Measurements from ENCODE around the gene LRMDA.

LRMDA gene

GRCh38 chr10:75952093-75952492 lies 520.7 kb downstream of the LRMDA start:
- DNase-seq (ENCODE audit: low read depth in 2 of 2), result no peak

GRCh38 chr10:75954486-75954885 lies 523.1 kb downstream of the LRMDA start:
- no peak for DNase-seq (ENCODE audit: low read depth in 2 of 2)

GRCh38 chr10:75955973-75956502 lies 524.6 kb downstream of the LRMDA start:
- DNase-seq (ENCODE audit: low read depth in 2 of 2), result no peak

DNA sequence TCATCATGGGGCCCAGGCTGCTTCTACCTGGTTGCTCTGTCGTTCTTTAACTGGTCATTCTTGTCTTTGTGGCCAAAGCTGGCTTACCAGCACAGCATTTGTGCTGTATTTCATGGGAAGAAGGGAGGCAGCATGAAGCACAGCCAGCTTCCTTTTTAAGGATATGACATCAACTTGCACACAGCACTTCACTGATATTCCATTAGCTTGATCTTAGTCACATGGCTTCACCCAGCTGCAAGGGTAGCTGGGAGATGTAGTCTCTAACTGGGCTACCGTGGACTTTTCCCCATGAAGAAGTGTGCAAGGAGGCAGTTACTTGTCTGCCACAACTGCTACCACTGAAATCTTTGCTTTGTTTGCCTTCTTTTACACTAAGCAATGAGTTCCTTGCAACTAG lies 525.2 kb downstream of the LRMDA start:
- no peak for DNase-seq (ENCODE audit: low read depth in 2 of 2)

DNA sequence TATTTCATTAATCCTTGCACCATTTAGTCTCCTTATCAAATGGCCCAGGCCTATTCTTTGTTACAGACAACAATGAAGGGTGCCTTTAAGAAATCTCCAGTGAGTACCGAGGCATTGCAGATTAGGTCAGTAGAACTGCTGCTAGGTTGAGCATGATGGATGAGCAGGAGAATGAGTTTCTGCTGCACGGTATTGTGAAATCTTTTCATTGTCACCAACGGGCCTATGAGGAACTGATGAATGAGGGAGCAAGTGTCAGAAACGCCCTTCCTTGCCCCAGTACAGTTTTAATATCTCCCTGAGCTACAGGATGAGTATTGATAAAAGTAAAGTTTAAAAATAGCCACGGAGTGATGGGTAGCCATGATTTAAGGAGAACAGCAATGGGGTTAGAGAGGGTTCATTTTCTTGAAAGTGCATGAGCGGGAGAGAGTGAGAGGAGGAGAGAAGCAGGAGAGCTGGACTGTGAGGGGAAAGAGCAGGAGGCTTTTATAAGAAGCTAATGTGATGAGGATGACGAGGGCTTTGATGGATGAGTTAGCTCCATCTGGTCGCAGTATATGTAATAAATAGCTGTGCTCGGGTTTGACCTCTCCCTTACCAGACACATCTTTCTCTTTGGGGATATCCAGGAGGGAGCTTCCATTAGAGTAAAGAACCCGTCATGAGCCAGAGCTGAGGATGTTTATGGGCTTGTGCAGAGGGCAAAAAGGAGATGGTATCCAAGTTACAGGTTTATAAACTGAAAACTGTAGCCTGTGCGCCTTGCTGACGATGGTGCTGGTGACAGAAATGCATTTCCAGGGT lies 526.1 kb downstream of the LRMDA start:
- no peak for DNase-seq (ENCODE audit: low read depth in 2 of 2)

DNA sequence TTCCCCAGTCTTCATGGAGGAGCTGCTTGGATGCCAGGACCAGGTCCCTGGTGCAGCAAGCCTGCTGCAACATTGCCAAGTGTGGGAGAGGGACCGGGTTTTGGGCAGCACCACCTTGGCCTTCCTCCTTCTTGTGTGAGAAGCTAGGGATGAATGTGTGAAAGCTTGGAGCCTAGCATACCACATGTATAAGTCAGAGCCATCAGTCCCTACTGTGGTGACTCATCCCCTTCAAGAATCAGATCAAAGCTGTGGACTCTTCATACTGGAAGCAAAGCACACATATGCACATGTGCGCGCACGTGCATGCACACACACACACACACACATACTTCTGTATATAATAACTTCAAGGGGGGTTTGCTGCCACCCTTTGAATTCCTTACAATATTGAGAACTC lies 527.8 kb downstream of the LRMDA start:
- DNase-seq (ENCODE audit: low read depth in 2 of 2), result no peak

- DNase-seq (ENCODE audit: low read depth in 2 of 2), result no peak
Measured at GRCh38 chr10:75959912-75960311, 528.5 kb downstream of the LRMDA start.

- no peak for DNase-seq (ENCODE audit: low read depth in 2 of 2)
Measured at GRCh38 chr10:75962395-75963061, 531.1 kb downstream of the LRMDA start.

DNA sequence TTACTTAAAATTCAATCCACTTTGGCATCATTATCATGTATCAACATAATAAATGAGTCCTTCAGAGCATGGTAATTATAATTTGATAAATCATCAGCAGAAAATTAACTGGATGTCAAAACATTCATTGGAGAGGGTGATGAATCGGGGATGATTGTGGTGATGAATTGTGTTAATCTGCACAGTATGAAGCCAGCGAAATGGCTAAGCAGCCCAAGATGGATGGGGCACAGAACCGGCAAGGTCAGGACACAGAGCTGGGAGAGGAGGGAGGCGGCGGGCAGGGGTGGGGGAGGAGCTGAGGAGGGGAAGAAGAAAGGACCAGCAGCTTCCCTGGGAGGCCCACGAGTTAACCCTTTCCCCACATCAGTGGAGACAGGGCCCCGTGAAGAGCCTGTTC lies 536.1 kb downstream of the LRMDA start:
- no peak for DNase-seq (ENCODE audit: low read depth in 2 of 2)

DNA sequence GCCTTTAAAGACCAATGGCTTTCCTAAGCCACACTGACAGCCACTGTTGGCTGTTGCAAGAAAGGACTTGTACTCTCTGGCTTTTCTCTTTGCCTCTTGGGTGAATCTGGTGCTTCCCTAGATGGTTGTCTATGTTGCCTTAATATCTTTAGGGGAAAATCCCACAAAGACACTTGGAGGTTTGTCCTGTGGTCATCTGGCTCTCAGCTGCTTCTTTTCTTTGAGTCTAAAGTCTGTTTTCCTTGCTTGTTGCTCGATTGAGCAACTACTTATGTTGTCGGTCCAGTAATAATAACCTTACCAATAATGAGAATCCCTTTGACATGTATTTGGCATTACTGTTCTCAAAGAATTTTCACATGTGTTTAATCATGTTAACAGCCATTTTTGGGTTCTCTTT lies 537.6 kb downstream of the LRMDA start:
- no peak for DNase-seq (ENCODE audit: low read depth in 2 of 2)

DNA sequence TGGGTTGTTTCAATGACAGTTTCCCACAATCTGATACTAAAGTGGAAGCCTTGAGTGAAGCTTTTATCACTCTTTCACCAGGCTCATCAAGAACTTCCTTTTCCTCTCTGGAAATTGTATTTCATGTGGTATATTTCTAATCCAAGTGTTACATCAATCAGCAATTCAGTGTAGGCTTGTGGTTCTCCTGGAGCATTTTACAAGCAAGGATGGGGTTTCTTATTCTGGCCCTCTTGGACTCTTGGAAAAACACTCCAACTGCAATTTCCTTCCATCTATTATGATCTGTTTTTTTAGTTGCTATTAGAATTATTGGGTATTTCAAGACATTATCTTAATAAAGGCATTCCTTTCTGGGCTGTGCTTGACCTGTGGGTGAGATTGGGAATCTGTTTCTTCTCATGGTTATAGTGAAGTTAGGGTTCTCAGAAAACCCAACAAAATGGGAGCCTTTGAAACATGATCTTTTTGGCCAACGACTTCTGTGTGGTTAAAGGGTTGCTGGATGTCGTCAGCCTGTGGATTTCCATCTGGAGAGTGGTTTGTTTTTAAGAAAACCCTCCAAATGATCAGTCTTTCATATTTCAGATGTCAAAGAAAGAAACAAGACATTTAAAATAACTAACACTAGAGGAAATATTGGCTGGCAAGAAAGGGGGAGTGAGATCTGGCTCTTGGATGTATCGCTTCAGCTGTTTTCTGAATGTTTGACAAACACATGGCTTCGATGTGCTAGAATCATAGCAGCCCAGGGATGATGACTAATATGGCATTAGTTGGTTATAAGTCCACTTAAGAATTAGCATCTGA lies 540.2 kb downstream of the LRMDA start:
- DNase-seq (ENCODE audit: low read depth in 2 of 2), result no peak

DNA sequence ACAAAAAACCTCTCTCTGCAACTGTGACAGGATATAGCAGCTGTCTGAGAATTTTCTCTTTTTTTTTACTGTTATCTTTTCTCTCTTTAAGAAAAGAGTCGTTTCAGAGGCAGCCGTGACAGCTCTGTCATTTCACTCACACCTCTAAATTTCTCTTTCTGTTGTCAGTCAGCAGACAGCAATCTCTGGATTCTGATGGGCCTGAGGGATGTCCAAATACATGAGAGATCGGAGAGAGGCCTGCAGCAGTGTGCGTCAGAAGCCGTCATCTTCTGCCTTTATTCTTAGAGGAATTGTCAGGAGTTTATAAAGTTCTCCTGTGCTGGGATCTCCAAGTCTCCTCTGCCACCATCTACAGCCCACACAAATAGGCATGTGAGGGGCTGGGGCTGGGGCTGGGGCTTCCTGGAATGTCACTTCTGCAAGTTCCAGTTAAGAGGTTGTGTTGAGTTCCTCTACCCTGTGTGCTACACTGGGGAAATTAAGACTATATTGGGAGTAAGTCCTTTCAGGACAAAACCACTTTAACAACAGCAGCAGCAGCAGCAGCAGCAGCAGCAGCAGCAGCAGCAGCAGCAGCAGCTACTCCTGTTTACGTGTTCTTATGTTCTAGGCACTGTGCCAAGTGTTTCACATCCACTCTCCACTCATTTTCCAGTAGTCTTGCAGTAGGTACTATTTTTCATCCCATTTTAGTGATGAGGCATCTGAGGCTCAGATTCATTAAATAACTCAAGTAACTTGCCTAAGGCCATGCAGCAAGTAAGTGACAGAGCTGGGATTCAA lies 541.3 kb downstream of the LRMDA start:
- DNase-seq (ENCODE audit: low read depth in 2 of 2), result no peak

DNA sequence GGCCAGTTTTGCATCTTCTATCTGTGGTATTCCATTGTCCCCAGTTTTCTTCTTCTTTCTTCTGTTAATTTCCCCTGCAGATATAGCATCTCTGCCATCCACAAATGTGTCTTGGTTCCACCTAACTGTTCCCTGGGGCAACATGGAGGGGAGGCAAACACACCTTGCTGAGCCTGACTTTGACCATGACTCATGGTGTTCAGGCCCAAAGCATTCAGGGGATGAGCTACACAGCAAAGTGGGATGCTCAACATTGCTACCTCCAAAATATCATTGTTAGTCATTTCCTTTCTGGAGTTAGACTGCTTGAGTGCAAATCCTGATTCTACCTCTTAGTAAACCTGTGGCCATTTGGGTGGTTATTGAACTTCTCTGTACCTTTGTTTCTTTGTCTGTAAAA lies 542.7 kb downstream of the LRMDA start:
- DNase-seq (ENCODE audit: low read depth in 2 of 2), result no peak

DNA sequence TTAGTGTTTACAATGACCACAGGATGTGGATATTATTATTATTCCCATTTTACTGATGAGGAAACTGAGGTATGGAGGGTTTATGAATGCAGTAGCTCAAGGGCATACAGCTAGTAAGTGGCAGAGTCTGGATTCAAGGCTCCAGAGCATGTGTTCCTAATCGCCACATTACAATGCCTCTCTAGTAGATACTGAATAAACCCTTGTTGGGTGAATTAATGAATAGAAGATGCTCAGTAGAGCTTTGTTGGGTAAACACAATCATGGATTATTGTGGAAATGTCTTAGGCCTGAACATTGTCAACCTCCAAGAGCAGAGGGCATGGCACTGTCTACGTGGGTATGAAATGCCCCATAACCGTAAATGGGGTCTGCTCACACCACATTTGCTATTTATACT lies 545.3 kb downstream of the LRMDA start:
- DNase-seq (ENCODE audit: low read depth in 2 of 2), result no peak

DNA sequence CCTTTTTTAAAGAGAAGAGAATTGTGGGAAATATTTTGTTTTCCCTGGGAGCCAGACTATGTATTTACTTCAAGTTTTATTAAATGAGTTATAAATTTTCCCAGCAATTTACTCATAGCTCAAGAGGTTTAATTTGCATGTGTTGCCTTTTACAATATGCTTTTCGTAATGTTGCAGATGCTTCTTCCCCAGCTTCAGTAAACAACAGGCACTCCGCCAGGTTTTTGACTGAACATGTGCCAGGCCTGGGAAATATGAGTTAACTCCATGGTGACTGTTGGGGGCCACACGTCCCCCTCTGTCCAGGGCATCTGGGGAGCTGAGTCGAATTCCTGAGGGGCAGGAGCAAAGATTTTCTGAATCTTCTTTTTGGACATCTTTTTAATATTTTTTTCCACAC lies 545.7 kb downstream of the LRMDA start:
- DNase-seq (ENCODE audit: low read depth in 2 of 2), result no peak

GRCh38 chr10:75978213-75978612 lies 546.8 kb downstream of the LRMDA start:
- no peak for DNase-seq (ENCODE audit: low read depth in 2 of 2)

DNA sequence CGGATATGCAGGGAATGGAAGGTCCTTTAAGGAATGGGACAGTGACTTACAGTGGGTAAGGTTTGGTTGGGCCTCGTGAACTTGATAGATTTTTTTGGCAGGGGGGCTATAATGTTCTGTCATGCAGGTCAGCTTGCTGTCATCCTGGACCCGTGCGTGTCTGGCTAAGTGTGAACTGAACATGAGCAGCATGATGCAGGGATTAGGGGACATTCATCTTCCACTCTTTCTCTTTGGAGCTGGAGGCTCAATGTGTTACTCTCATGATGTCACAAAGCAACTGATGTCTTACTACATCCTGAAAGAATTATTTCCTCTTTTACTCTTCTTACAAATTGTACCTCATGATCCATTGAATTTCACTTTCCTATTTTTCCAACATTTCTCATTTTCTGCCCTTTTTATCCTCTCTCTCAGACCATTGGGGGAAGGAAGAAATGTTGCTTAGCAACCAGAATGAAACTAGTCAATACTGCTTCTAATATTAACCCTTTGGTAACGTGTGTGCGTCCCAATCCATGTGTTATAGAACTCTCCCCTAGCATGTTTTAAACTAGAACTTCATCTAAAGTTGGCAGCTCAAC lies 549.1 kb downstream of the LRMDA start:
- no peak for DNase-seq (ENCODE audit: low read depth in 2 of 2)

DNA sequence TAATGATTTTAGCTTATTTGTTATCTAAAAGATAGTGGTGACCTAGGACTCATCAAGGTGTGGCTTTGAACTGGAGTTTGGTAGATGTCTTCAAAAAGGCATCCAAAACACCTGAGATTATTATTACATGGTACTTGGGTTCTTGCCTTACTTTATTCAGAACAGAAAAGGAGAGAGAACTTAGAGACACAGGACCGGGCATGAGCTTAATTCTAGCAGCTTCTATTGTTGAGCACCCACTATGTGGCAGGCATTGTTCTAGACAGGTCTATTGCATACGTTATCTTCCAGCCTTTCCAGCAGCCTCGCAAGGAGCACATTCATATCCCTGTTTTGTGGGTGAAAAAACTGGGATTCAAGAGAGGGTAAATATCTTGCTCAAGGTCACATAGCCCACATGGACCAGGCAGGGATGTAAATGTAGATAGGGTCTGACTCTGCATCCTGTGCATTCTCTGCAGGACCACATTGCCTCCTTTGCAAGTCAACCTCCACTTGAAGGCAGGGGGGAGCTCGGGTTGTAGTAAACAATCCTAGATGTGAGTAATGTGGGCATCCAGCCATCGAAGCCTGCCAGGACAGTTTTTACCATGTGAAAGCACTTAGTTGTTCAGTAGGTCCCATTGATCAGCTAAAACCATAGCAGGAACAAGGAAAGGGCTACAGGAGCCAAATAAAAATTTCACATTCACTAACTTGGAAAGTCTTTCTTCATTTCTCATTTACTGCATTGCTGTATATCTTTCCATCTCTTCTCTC lies 551.4 kb downstream of the LRMDA start:
- DNase-seq (ENCODE audit: low read depth in 2 of 2), result no peak

DNA sequence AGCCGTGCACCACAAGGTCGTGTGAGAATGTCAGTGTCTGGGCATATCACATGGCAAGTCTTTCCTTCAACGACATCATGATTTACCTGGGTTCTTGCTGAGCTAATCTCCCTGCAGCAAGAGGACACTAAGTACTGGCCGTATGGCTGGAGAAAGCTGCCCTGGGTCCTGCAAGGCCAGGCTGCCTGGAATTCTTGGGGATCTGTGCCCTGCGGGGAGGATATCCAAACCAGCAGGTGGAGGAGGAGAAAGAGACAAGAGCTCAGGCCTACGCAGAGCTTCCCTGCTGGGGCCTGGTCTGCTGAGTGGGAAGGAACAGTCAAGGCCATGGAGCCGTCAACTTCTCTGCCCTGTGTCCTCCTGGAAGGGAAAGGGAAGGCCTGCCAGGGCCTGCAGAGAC lies 552.6 kb downstream of the LRMDA start:
- no peak for DNase-seq (ENCODE audit: low read depth in 2 of 2)

DNA sequence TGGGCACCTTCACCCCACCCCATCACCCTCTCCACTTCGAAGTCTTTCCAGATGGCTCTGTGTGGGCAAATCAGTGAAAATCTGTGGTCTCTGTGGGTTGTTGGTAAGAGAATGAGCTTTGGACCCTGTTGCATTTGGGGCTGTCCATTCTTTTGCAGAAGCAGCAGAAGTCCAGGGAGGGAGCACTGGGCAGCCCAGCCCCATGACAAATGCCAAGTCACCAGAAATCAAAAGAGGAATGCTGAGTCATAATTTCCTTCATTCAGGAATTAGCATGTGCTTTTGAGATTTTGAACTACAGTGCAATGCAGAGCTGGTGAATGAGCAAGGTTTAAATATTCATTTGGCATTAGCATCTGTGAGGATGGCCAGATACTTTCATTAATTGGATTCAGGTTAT lies 556.2 kb downstream of the LRMDA start:
- DNase-seq (ENCODE audit: low read depth in 2 of 2), result no peak

Measured in stimulated activated CD4-positive, alpha-beta T cell treated with anti-CD3 and anti-CD28 coated beads, Interleukin-4, amount 100 ng/mL, for 48 hours (primary cell).